Skeletal muscle tissue (tissue), 4 donors: ENCODE measurements around the gene UBLCP1. TPM values are rescaled to one million over a fixed set of nuclear protein-coding genes. Genes with fewer than 3 reads are reported as not detected.

ENCODE experiments used
- H3K27ac ChIP-seq: one replicate; pipeline ENCODE4 v1.7.0; 2013; ENCODE audit warnings: mild to moderate bottlenecking, low read depth, low read length, inconsistent platforms
- H3K27me3 ChIP-seq, 3 donors: one replicate each; pipeline ENCODE4 v1.7.0; 2013; ENCODE audit warnings: low read length in 3 of 3; ENCODE audit not compliant: control insufficient read depth in 3 of 3, insufficient read depth in 3 of 3
- H3K36me3 ChIP-seq, 3 donors: one replicate each; pipeline ENCODE4 v1.7.0; 2013; ENCODE audit warnings: low read length in 3 of 3; ENCODE audit not compliant: control insufficient read depth in 3 of 3, insufficient read depth in 3 of 3
- H3K4me1 ChIP-seq, 3 donors: one replicate each; pipeline ENCODE4 v1.7.0; 2013; ENCODE audit warnings: low read length in 3 of 3, mild to moderate bottlenecking in 3 of 3; ENCODE audit not compliant: control insufficient read depth in 3 of 3, insufficient read depth in 3 of 3
- H3K4me3 ChIP-seq, 3 donors: one replicate each; pipeline ENCODE4 v1.7.0; 2013; ENCODE audit warnings: low read length in 3 of 3
- H3K9ac ChIP-seq, 3 donors: one replicate each; pipeline ENCODE4 v1.7.0; 2013; ENCODE audit warnings: low read length in 3 of 3, mild to moderate bottlenecking in 3 of 3, moderate library complexity in 2 of 3, low read depth in 1 of 3
- H3K9me3 ChIP-seq, 3 donors: one replicate each; pipeline ENCODE4 v1.7.0; 2013; ENCODE audit warnings: low read length in 3 of 3; ENCODE audit not compliant: control insufficient read depth in 3 of 3
- total RNA-seq: library from RNA; depleted of rRNA; stranded (reverse); fragments of >200 nt; gene quantifications from one replicate; pipeline ENCODE4 v1.2.3, GENCODE V29; 2014
- donor health status: Osteomylitis.

Gene UBLCP1
- total RNA-seq, result 4.7 TPM

- Histone ChIP-seq H3K4me3 (peak within 1 kb of the TSS; percentile 97 to 100 (median 98)), H3K36me3 (peaks cover 0 to 4% (median 0%) of the 10 kb centered on the region in 3 donors), H3K27me3 (no peaks in the 10 kb centered on the region), H3K27ac (peak within 1 kb of the TSS; percentile 87), H3K9me3 (no peaks in the 10 kb centered on the region), H3K4me1 (peaks cover 10 to 21% (median 20%) of the 10 kb centered on the region in 3 donors), H3K9ac (peak within 1 kb of the TSS; percentile 93 to 98 (median 94))
Observed at GRCh38 chr5:159262859-159263568, at the start of gene UBLCP1. Gene UBLCP1 (plus strand): TSS chr5:159263290. CDS start chr5:159268916, 5,626 bp downstream.

GRCh38 chr5:159214486-159215271 is 48.4 kb upstream of the UBLCP1 start:
- Histone ChIP-seq H3K9ac (no peak overlapping the region), H3K4me3 (no peak overlapping the region), H3K27me3 (no peaks in the 10 kb centered on the region), H3K27ac (no peak overlapping the region), H3K36me3 (no peaks in the 10 kb centered on the region), H3K9me3 (no peaks in the 10 kb centered on the region), H3K4me1 (peaks cover 3 to 7% (median 3%) of the 10 kb centered on the region in 3 donors)

GRCh38 chr5:159215886-159216285 is 47.2 kb upstream of the UBLCP1 start:
- Histone ChIP-seq H3K9ac (no peak overlapping the region), H3K4me3 (no peak overlapping the region), H3K9me3 (no peaks in the 10 kb centered on the region), H3K27me3 (no peaks in the 10 kb centered on the region), H3K4me1 (no peaks in the 10 kb centered on the region), H3K27ac (no peak overlapping the region), H3K36me3 (no peaks in the 10 kb centered on the region)

GRCh38 chr5:159216454-159216853 is 46.6 kb upstream of the UBLCP1 start:
- H3K36me3 ChIP-seq, result no peaks in the 10 kb centered on the region
- H3K9me3 ChIP-seq, result no peaks in the 10 kb centered on the region
- no peaks in the 10 kb centered on the region for H3K27me3 ChIP-seq
- H3K27ac ChIP-seq, result no peak overlapping the region
- H3K9ac ChIP-seq, result no peak overlapping the region
- H3K4me3 ChIP-seq, result no peak overlapping the region
- H3K4me1 ChIP-seq, result no peaks in the 10 kb centered on the region

GRCh38 chr5:159217236-159217635 is 45.9 kb upstream of the UBLCP1 start:
- no peaks in the 10 kb centered on the region for H3K27me3 ChIP-seq
- no peaks in the 10 kb centered on the region for H3K36me3 ChIP-seq
- H3K4me3 ChIP-seq, result no peak overlapping the region
- H3K9me3 ChIP-seq, result no peaks in the 10 kb centered on the region
- H3K9ac ChIP-seq, result no peak overlapping the region
- no peak overlapping the region for H3K27ac ChIP-seq
- no peaks in the 10 kb centered on the region for H3K4me1 ChIP-seq

GRCh38 chr5:159218595-159219023 is 44.5 kb upstream of the UBLCP1 start:
- Histone ChIP-seq H3K4me1 (no peaks in the 10 kb centered on the region), H3K4me3 (no peak overlapping the region), H3K9ac (no peak overlapping the region), H3K27me3 (no peaks in the 10 kb centered on the region), H3K36me3 (no peaks in the 10 kb centered on the region), H3K9me3 (no peaks in the 10 kb centered on the region), H3K27ac (no peak overlapping the region)

GRCh38 chr5:159220206-159220605 is 42.9 kb upstream of the UBLCP1 start:
- Histone ChIP-seq H3K27ac (no peak overlapping the region), H3K4me3 (no peak overlapping the region), H3K9ac (no peak overlapping the region), H3K27me3 (no peaks in the 10 kb centered on the region), H3K9me3 (no peaks in the 10 kb centered on the region), H3K36me3 (no peaks in the 10 kb centered on the region), H3K4me1 (no peaks in the 10 kb centered on the region)

GRCh38 chr5:159223469-159223868 is 39.6 kb upstream of the UBLCP1 start:
- Histone ChIP-seq H3K27ac (no peak overlapping the region), H3K9me3 (no peaks in the 10 kb centered on the region), H3K9ac (no peak overlapping the region), H3K4me3 (no peak overlapping the region), H3K27me3 (no peaks in the 10 kb centered on the region), H3K4me1 (no peaks in the 10 kb centered on the region), H3K36me3 (no peaks in the 10 kb centered on the region)

- Histone ChIP-seq H3K27me3 (no peaks in the 10 kb centered on the region), H3K27ac (no peak overlapping the region), H3K9me3 (no peaks in the 10 kb centered on the region), H3K4me3 (no peak overlapping the region), H3K9ac (no peak overlapping the region), H3K4me1 (no peaks in the 10 kb centered on the region), H3K36me3 (no peaks in the 10 kb centered on the region)
Observed at GRCh38 chr5:159224471-159224870, 38.6 kb upstream of the UBLCP1 start.

GRCh38 chr5:159226451-159226850 is 36.6 kb upstream of the UBLCP1 start:
- H3K4me1 ChIP-seq, result no peaks in the 10 kb centered on the region
- H3K27ac ChIP-seq, result no peak overlapping the region
- H3K27me3 ChIP-seq, result no peaks in the 10 kb centered on the region
- H3K4me3 ChIP-seq, result no peak overlapping the region
- H3K9ac ChIP-seq, result no peak overlapping the region
- no peaks in the 10 kb centered on the region for H3K9me3 ChIP-seq
- no peaks in the 10 kb centered on the region for H3K36me3 ChIP-seq
